GM18870 (cell line): ENCODE measurements around the gene DNAJC17.

Source experiments
- ATAC-seq: cut with Tn5 transposase; IDR thresholded peaks from one replicate; pipeline ENCODE4 v1.9.1; 2021; ENCODE audit warnings: moderate library complexity; ENCODE audit not compliant: unreplicated experiment

The DNAJC17 gene

DNA sequence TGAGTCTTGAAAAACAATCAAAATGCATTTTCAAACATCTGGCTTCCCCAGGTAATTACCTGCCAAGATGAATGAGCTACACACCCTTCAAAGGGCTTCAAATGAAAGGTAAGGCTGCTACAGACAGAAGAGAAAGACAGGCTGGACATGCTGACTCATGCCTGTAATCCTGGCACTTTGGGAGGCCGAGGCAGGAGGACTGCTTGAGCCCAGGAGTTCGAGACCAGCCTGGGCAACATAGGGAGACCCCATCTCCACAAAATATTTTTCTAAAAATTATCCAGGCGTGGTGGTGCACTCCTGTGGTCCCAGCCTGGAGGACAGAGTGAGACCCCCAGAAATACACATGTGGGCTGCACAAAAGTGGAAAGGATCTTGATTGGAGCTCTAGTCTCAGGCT, 14.9 kb downstream of the DNAJC17 start:
- ATAC-seq = no peak

DNA sequence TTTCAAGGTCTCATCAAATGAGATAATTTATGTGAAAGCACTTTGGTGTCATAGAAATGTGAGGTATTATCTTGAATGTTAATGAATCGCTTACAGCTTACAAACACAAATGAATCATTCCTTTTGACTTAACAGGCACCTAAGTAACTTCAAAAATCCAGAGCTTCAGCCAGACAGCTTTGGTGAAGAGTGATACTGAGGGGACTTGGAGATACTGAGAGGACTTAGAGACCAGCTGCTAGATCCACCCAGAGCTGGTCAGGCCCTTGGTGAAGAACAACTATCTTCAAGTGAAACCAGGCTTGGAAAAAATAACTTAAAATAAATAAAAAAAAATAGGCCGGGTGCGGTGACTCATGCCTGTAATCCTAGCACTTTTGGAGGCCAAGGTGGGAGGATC, 16.6 kb downstream of the DNAJC17 start:
- no peak for ATAC-seq

DNA sequence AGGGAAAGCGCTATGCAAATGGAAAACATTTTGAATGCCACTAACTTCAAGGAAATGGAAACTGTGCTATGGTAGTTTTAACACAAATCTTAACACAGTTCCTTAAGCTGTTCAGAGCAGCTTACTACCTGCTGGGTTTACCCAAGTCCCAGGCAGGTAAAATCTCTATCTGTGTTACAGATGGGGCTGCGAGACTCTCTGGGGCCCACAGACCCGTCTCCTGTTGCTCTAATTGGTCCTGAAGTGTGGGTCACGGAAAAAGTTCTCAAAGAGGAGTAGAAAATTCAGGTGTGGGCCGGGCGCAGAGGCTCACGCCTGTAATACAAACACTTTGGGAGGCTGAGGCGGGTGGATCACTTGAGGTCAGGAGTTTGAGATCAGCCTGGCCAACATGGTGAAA, 17.3 kb downstream of the DNAJC17 start:
- ATAC-seq = no peak

DNA sequence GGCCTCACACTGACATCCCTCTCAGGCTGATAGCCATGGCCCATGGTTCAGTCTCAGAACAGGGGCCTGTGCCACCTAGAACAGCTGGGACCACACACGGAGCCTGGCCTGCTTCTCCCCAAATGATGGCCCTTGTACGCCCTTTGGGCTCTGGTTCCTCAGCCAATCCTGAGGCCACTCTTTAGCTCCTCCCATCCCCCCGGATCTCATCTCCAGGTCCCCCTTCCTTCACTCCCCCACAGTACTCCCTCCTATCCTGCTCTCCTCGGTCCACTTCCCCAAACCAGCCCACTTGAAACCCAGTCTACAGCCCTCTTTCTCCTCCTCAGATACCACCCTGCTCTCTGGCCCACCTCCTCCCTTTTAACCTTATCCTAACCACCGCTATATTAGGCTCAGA, 18.2 kb downstream of the DNAJC17 start:
- no peak for ATAC-seq

DNA sequence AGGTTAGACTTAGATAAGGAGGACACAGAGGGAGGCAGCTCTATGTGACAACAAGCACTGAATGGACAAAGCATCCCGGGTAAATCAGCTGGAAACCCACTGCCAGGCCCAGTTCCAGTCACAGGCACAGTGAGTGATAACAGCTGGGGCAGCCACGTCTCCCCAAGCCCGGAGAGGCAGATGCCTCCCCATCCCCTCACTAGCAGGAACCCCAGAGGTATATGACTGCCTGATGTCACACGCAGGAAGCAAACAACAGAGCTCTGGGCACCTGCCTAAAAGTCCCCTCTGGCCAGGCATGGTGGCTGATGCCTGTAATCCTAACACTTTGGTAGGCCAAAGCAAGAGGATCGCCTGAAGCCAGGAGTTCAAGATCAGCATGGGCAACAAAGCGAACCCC, 19.3 kb downstream of the DNAJC17 start:
- ATAC-seq = no peak

DNA sequence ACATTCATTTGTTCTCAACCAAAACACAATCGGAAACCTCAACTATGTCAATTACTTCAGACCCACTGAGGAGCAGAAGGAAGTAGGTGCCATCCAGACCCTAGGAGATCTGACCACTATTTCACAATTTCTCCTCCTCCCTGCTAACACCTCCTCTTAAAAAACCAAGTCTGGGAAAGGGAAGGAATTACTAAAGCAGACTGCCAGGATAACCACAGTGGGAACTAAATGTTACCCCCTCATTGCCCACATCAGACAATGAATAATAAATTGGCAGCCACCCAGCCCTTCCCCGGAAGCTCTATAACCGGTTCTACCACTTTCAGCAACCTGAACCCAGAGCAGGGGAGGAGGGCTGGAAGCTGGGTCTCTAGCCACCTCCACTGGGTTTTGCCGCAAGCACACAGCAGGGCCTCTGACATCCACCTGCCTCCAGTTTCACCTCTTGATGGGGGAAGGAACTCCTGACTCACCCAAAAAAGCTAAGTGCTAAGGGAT, 19.9 kb downstream of the DNAJC17 start:
- ATAC-seq = no peak

DNA sequence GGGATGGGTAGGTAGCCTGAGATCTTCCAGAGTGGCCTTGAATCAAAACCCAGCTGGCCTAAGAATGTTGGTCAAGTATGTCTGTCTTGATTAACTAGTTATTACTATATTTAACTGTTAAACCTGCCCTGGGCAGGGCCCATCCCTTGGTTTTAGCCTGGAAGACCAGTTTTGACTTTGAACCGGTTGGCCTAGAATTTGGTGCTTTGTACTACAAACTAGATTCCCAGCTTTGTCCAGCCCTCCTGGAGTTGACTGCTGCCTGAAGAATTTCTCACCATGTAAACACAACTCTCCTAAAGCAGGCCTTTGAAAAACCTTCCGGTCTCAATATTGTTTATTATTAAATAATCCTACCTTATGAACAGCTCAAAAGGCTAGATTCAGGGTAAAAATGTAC, 21.5 kb downstream of the DNAJC17 start:
- ATAC-seq = no peak

DNA sequence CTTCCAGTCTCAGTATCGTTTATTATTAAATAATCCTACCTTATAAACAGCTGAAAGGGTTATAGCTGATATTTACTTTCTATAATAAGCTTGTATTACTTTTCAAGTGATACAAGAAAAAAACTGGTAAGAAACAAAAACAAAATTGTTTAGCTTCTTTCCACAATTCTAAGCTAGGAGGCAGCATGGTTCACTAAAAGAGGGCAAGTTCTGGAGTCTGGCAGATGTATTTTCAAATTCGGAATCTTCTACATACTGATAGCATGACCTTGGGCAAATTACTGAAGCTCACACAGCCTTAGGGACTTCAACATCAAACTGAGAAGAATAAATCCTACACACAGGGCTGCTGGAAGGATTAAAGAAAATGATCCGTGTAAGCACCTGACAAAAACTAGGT, 22.1 kb downstream of the DNAJC17 start:
- ATAC-seq = no peak

DNA sequence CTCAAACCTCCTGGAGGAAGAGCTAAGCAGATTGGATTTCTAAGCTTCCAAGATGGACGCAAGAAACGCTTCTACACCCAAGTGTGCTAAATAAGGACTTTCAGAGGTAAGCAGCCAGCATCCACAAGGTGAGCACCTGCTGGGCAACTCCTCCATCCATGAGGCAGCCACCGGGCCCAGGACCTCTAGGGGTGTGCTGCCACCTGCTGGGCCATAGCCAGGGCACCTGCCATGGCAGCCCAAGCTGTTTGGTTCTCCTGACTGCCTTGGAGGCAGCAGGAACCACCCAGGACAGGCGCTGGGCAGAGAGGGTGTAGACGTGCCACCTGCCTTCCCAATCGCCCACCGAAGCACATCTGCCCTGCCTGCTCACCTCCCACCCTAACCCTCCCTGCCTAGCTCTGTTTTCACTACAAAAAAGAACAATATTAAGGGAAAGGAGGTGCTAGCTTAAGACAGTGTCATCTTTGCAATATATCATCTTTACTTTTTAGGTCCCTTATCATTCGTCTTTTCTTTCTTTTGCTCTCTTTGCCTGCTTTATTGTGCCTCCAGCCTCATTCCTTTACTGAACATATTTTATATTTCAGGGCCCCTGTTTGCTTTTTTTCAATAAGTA, 24.6 kb downstream of the DNAJC17 start:
- ATAC-seq = no peak

DNA sequence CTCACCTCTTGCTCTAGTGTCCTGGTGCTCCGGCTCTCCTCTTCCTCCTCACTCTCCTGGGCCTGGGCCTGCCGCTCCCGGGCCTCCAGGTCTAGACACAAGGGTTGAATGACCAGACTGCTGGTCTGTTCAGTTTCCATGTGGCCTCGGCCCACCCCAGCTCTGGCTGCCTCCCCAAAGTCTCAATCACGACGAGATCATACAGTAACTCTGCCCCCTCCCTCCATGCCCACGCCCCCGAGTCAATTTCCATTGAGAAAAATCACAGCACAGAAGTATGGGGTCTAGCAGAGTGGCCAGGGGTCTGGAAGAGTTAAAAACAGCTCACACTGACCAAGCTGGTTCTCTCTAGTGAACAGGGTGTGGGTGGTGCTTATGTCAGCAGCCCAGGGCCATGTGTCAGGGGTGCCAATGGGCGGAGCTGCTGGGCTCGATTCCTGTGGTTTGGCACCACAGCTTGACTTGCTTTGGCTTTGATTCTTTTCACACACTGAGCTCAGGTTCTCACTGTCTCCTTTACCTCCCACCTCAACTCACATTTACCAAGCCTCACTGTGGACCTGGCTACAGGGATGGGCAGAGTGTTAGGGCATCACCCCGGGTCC, 30.6 kb downstream of the DNAJC17 start:
- no peak for ATAC-seq

DNA sequence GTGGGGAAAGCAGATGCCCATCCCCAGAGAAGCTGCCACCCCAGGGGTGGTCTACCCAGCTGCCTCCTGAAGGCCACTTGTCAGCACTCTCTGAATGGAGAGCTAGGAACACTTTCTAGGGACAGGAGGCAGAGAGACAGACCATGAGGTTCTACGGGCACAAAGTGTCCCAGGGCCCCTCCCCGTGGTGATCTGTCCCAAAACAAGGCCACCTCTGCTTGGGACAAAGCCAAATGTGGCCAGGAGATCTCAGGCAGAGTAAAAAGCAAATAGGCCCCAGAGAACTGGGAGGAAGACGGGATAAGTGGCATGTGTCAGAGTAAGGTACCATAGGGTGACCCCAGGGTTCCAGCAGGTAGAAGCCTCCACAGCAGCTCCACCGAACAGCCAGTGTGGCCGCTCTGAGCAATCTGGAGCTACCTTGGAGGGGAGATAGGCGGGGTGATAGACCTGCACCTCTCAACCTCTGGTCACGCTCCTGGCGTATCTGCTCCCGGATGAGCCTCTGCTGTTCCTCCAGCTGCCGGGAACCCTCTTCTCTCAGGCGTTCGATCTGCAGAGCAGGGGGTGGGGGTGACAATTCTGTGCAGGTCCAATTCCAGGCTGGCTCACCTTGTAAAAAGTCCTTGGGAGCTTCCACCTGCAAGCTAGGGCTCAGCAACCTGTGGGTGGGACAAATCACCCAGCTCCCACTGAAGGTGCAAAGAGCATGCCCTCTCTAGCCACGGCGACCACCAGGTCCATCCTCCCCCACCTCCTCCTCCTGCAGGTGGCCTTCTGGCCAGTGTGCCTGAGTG, 31.3 kb downstream of the DNAJC17 start:
- no peak for ATAC-seq

DNA sequence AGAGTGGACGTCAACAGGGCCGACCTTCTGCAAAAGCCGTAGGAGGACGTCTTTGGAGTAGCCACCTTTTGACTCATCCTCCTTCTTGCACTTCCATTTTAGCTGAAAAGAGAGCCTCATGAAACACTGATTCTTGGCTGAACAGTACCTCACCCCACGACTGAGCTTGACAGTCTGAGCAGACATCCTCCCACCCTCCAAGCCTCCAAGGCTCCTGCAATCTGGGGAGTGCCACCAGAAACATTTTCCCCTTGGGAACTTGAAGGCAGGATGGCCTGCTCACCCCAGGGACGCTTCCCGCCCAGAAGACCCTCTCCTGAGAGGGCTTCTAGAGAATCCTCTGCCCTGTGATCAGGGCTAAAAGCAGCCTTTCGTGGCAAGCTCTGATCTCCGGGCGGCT, 32.3 kb downstream of the DNAJC17 start:
- ATAC-seq = no peak

DNA sequence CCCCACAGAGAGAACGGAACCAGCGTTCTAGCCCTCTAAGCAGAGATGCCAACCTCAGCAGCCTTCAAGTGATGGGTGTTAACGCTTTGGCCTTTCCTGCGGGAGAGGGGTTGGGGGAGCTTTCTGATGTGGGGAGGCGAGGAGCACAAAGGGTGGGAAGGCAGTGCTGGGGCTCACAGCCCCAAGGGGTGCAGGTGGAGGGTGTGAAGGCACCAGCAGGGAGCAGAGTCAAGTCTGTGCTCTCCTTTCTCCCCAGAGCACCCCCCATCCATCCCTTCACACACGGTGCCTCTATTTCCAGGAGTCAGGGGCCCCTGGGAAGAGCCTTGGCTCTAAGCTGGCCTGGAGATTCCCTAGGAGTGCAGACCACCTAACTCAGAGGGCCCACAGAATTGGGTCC, 33.4 kb downstream of the DNAJC17 start:
- ATAC-seq = no peak

DNA sequence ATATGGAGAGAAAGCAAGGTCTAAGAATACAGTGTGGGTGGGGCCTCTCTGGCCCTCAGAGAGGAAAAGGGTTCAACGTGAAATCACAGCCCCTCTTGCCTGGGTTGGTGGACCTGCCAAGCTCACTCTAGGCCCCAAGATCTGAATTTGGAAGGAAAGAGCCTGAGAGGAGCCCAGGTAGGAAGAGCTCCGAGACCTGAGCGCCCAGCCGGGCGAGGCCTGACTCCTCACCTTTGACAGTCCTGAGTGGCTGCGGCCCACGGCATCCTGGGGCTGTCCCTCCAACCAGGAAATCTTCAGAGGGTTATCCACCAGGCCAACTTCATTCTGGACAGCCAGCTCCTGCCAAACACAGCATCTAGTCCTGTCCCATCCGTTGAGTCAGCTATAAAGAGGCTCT, 33.8 kb downstream of the DNAJC17 start:
- ATAC-seq = no peak

DNA sequence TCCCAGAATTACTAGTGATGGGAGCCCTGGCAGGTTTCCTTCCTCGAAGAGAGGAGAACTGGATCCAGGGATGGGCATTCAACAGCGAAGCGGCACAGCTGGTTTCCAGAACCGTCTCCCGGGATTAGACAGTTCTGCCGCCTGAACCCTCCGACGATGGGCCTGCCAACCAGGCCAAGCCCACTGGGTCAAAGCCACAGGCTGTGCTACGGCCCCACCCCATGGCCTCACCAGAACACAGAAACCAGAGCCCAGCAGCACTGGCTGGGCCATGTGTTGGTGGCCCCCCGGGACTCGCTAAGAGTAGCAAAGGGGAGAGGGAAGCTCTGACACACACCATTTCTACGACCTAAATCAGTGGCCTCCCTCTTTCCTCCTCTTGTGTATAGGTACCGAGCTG, 35.3 kb downstream of the DNAJC17 start:
- ATAC-seq = no peak

DNA sequence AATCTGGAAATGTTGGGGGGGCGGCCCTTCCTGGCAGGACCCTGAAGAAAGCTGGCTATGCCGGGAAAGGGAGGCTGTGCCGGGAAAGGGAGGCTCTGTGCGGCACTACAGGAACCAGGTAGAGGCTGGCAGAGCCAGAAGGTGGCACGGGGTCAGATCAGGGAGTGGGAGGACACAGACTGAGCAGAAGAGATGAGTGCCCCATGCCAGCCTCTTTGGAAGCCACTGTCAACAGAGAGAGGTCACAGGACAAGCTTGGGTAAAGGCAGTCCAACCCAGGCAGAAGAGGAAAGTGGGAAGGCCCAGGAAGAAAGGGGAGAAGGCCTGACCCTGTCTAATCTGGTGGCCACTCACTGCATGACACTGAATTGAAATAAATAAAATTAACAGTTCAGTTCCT, 36.0 kb downstream of the DNAJC17 start:
- no peak for ATAC-seq

DNA sequence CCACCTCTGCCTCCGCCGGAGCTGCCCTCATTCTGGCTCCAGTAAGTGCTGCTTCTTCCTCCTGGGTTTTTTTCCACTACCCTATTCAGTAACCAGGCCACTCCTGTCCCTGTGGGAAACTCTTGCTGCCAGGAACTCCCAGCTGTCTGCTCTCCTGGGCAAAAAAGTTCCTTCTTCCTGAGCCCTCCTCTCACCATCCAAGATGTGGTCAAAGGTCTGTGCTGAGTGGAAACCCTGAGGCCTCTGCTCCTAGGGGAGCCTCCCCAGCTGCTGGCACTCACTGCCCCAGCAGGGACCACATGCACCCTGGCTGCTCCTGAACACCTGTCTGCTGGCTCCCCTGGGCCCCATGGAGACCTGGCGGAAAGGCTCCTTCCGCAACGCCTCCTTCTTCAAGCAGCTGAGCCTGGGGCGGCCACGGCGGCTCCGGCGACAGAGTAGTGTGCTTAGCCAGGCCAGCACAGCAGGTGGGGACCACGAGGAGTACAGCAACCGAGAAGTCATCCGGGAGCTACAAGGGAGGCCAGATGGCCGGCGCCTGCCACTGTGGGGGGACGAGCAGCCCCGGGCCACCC, 37.0 kb downstream of the DNAJC17 start:
- ATAC-seq = no peak

DNA sequence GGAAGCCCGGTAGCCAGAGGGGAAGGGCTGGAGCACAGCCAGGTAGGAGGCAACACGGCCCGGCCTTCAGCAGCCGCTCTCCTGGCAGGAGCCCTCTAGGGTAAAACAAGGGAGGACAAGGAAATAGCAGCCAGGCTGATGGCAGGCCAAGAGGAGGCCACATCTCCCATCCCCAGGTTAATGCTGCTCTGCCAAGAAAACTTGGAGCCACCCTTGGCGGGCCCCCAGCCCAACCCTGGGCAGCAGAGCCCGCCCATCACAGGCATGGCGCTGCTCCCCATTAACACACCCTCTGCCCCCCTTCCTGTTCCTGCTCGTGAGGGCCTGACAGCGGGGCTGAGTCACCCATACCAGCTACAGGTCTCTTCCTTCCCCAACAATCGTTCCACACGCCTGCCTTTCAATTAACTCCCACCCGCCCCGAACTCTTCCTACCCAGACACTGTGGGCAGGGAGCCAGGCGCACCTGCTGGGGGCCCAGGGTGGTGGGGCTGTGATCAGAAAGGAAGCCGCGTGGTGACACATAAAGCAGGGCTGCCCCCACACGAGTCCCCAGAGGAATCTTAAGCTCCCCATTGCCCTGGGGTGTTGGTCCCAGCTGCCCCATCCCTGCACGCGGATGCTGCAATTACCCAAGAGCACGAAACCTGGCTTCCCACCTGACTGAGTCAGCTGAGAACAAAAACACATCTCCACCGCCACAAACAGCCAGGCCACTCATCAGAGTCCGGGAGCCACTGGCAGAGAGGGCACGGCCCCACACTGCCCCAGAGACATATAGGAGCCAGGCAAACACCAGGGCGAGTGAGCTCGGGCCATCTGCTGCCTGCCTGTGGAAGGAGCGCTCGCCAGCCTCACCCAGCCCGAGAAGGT, 37.8 kb downstream of the DNAJC17 start, which contains the start of gene C15orf62:
Gene C15orf62, plus strand, starts transcription at position 707 of the 873 bp plus-strand sequence. CDS start 516 bp downstream, outside the sequence.
- no peak for ATAC-seq

DNA sequence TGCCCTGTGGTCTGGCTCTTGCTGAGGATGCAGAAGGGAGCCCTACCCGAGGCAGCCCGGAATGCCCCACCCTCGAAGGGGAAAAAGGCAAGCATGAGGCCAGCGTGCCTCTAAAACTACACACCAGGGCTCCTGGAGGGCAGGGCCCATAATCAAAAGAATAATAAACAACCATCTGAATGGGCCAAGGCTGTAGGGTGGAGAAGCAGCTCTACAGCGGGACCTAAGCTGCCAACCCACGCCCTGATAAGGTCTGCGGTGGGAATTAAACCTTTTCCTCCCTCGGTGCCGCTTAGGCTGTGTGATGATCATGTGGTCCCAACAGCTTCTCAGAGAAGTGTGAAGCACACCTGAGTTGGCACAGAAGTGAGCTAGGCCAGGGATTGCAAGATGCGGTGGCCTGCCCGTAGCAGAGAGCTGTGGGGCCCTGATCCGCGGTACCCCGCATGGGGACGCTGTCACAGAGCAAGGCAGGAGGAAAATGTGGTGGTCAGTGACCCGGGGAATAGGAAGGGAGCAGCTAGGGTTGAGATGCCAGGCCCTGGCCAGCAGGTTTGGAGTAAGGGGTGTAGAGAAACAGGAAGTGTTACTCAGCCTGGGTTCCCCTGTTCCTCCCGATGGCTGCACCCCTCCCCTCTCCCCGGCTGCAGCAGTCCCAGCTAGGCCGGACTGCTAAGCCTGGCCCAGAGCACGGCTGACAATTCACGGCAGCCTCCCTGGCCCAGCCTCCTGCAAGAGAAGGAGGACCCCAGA, 38.6 kb downstream of the DNAJC17 start:
- no peak for ATAC-seq
